ENCODE data around the gene POLR2E. TPM values are rescaled to one million over a fixed set of nuclear protein-coding genes. Genes with fewer than 3 reads are reported as not detected.

Gene POLR2E
- total and polyA plus RNA-seq, 7 donors: 82.0 to 203 (median 124) TPM

DNA sequence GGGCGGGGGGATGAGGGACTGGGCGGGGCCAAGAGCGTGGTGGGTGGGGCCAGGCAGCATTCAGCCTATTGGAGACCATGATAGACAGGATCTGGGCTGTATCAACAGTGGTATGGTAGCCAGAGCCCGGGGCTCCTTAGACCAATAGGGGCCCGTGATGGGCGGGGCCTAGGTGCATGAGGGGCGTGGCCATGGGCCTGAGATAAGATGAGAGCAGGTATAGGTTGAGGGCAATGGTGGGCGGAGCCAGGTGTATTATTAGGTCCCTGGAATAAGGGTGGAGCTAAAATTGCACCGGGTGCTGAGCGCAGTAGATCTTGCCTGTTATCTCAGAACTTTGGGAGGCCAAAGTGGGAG is 50.0 kb downstream of the POLR2E start:
- no peaks in the 10 kb centered on the region for H3K36me3 ChIP-seq
- H3K4me1 ChIP-seq: peaks cover 0 to 20% (median 18%) of the 10 kb centered on the region in 4 donors
- intact Hi-C loops (cut with DNase I): no loop called here
- H3K27ac ChIP-seq: no peak overlapping the region
- 54 to 77% methylated on average over 10 of the region's 10 CpGs for WGBS, 2 donors
- H3K27me3 ChIP-seq: peaks cover 0 to 20% (median 10%) of the 10 kb centered on the region in 3 donors
- TF ChIP-seq POLR2AphosphoS5 (IDR thresholded peaks at IDR 0.05) (no peak), EP300 (IDR thresholded peaks at IDR 0.05) (no peak), POLR2A (IDR thresholded peaks at IDR 0.05) (no peak), CTCF (IDR thresholded peaks at IDR 0.05) (no peak)
- no peak for DNase-seq
- H3K4me3 ChIP-seq: no peak overlapping the region
- no peaks in the 10 kb centered on the region for H3K9me3 ChIP-seq

- Histone ChIP-seq H3K9me3 (no peaks in the 10 kb centered on the region), H3K4me1 (peaks cover 0 to 35% (median 31%) of the 10 kb centered on the region in 4 donors), H3K36me3 (peaks cover 0 to 4% (median under 1%) of the 10 kb centered on the region in 4 donors), H3K27me3 (peaks cover 0 to 20% (median 10%) of the 10 kb centered on the region in 3 donors), H3K27ac (no peak overlapping the region), H3K4me3 (no peak overlapping the region)
- TF ChIP-seq POLR2A (IDR thresholded peaks at IDR 0.05) (no peak), EP300 (IDR thresholded peaks at IDR 0.05) (no peak), CTCF (IDR thresholded peaks at IDR 0.05) (no peak), POLR2AphosphoS5 (IDR thresholded peaks at IDR 0.05) (no peak)
- no peak for DNase-seq
- intact Hi-C loops (cut with DNase I): no loop called here
- 16 to 71% methylated on average over 23 of the region's 23 CpGs for WGBS, 2 donors
Observed at GRCh38 chr19:1042689-1043511, 52.3 kb downstream of the POLR2E start.

DNA sequence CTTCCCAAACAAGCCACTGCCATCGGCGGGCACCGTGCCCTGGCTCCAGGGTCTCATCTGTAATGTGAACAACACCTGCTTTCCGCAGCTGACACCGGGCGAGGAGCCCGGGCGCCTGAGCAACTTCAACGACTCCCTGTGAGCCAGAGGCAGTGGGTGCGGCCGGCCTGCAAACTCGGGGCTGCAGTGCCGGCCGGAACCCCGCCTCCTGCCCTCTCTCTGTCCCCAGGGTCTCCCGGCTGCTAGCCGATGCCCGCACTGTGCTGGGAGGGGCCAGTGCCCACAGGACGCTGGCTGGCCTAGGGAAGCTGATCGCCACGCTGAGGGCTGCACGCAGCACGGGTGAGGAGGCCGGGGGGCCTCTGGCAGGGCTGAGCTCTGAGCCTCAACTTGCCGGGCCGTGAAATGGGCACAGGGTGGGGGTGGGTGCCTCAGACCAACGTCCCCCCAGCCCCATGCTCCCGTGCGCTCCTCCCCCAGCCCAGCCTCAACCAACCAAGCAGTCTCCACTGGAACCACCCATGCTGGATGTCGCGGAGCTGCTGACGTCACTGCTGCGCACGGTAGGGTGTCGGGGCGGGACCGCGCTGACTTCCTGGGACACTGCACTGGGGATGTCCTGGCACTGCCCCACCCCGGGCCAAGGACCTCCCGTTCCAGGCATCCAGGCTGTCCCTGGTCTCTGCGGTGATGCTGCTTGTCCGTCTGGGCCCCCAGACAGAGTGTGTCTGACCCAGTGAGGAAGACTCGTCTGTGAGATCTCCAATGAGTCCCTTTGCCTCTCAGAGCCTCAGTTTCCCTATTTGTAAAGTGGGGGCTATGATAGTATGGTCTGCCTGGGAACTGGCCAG is 53.1 kb downstream of the POLR2E start:
- TF ChIP-seq POLR2AphosphoS5 (IDR thresholded peaks at IDR 0.05) (no peak), POLR2A (IDR thresholded peaks at IDR 0.05) (peak in 1 of 2 donors; percentile 21)
- Histone ChIP-seq H3K36me3 (peaks cover 0 to 13% (median 4%) of the 10 kb centered on the region in 4 donors), H3K4me1 (peaks cover 0 to 35% (median 31%) of the 10 kb centered on the region in 4 donors), H3K27me3 (peaks cover 0 to 20% (median 10%) of the 10 kb centered on the region in 3 donors), H3K9me3 (no peaks in the 10 kb centered on the region), H3K27ac (no peak overlapping the region), H3K4me3 (no peak overlapping the region)
- WGBS, 2 donors: 11 to 70% methylated on average over 43 of the region's 43 CpGs
- no peak for DNase-seq
- intact Hi-C loops (cut with DNase I): no loop called here

- H3K27ac ChIP-seq: no peak overlapping the region
Observed at GRCh38 chr19:1041272-1041834, 53.8 kb downstream of the POLR2E start.

More at GRCh38 chr19:1041272-1041834, 53.8 kb downstream of the POLR2E start:
- intact Hi-C loops (cut with DNase I): no loop called here
- Histone ChIP-seq H3K9me3 (no peaks in the 10 kb centered on the region), H3K36me3 (peaks cover 0 to 20% (median 4%) of the 10 kb centered on the region in 4 donors), H3K4me3 (peak overlapping the region in 3 of 4 donors; percentile 41 to 57 (median 52)), H3K27me3 (peaks cover 0 to 20% (median 10%) of the 10 kb centered on the region in 3 donors), H3K4me1 (peaks cover 0 to 35% (median 31%) of the 10 kb centered on the region in 4 donors)
- TF ChIP-seq EP300 (IDR thresholded peaks at IDR 0.05): no peak
- no peak for TF ChIP-seq POLR2A (IDR thresholded peaks at IDR 0.05)
- no peak for TF ChIP-seq CTCF (IDR thresholded peaks at IDR 0.05)
- no peak for TF ChIP-seq POLR2AphosphoS5 (IDR thresholded peaks at IDR 0.05)
- DNase-seq: no peak
- WGBS, 2 donors: 8 to 39% methylated on average over 26 of the region's 26 CpGs

Measured in sigmoid colon (tissue), 7 donors.